Stimulated activated CD4-positive, alpha-beta T cell treated with anti-CD3 and anti-CD28 coated beads, Interleukin-1b, Interleukin-23, amount 100 ng/mL, for 4 hours (primary cell): ENCODE measurements around the gene MNAT1.
"Not testable (repeated sequence)": the region's sequence is repeated elsewhere in the genome, so short reads cannot be mapped to it uniquely, and the experiment has no call there.

Experiments used
- DNase-seq, 2 donors: peaks; one replicate each; pipeline ENCODE4 v3.0.0-alpha.2; 2020; ENCODE audit warnings: low read depth in 2 of 2

Gene MNAT1

GRCh38 chr14:60882219-60882618 is 147.7 kb downstream of the MNAT1 start:
- no peak for DNase-seq

DNA sequence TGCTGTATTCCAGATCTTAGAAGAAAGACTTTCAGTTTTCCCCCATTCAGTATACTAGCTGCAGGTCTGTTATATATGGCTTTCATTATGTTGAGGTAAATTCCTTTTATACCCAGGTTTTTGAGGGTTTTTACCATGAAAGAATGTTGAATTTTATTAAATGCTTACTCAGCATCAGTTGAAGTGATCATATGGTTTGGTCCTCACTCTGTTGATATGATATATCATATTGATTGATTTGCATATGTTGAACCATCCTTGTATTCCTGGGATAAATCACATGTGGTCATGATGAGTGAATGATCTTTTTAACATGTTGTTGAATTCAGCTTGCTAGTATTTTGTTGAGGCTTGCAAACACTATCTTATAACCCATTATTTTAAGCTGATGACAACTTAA is 149.6 kb downstream of the MNAT1 start:
- no peak for DNase-seq

DNA sequence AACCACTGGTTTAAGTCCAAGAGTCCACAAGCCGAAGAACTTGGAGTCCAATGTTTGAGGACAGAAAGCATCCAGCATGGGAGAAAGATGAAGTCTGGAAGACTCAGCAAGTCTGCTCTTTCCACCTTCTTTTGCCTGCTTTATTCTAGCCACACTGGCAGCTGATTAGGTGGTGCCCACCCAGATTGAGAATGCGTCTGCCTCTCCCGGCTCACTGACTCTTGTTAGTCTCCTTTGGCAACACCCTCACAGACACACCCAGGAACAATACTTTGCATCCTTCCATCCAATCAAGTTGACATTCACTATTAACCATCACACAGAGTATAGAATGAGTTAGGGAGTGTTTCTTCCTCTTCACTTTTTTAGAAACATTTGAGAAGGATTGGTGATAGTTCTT is 156.1 kb downstream of the MNAT1 start:
- not testable (repeated sequence) for DNase-seq

DNA sequence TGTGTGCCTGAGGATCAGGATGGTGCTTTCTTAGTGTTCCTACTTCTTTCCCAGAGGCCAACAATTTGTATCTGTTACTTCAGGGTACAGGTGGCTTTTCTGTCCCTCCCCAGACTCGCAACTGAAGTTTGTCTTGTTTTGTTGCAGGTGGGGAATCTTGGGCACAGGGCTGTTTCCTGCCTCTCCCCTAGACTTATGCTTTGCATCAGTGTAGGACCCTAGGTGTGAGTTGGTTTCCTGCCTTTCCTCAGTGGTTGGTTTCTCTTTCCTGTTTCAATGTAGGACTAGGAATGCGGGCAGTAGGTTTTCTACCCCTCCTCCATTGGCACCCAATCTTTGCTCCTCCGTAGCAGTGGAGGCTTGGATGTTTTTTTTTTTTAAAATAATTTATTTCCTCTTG is 159.3 kb downstream of the MNAT1 start:
- no peak for DNase-seq

- DNase-seq: no peak
These were observed 169.8 kb downstream of the MNAT1 start for GRCh38 chr14:60904381-60904780.

GRCh38 chr14:60905923-60906322 is 171.4 kb downstream of the MNAT1 start:
- no peak for DNase-seq

DNA sequence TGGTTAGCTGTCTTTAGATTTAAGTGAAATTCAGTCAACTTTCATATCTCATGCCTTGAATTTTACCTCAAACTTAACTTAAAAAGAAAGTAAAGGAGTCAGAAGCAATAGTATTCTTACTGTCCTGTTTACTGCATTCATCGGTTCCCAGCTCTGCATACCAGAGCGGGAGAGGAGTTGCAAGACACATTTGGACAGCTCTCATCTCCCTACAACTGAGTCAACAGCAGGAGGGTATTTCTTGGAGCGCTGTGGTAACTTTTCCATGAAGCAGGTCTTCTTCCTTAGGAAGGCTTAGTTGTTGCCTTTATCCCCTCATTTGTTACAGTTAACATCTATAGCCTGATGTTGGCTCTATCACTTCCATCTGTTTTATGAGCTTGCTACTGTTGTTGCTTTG is 181.2 kb downstream of the MNAT1 start:
- no peak for DNase-seq

DNA sequence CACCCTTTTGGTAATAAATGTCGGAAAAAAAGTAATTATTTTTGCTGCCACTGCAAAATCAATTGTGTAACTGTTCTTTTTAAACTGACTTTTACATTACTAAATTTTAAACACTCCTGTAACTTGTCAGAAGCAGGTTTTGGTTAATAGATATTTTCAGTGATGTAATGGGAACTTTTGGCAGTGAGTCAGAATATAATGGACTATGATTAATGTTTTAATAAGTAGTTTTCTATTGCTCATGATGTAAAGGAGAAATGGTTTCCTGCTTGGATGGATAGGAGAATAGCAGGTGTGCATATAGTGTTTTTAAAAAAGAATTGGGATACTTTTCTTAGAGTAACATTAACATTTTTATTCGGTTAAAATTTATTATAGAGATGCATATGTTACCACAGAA is 187.5 kb downstream of the MNAT1 start:
- DNase-seq: no peak

DNA sequence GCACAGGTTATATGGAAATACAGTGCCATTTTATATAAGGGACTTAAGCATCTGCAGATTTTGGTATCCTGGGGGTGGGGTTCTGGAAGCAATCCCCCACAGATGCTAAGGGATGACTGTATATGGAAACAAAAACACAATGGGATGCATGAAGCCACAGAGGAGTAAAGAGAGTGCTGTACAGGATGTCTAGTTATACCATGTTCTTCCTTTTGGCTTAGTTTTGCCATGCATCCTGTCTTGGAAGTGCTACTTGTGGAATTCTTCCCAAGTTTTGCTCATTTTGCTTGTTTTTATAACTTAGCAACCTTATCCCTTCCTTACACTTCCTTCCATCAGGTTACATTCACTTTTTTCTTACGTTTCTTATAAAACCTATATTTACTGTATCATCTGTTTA is 190.7 kb downstream of the MNAT1 start:
- no peak for DNase-seq

DNA sequence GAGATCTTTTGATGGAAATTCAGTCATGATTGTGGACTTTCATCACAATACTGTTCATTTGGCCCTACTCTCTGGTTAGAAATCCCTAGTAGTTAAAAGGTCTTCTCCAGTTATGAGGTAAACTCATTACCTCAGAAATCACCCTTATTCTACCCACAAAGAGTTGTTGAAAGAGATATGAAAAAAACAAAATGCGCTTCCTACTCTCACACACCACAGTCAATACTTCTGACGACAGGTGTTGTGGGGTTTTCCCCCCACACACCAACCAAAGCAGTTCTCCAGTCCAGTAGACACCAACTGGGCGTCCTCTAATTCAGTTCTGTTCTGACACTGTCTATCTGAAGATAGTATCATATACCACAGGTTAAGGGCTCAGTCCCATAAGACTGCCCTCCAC is 191.4 kb downstream of the MNAT1 start:
- no peak for DNase-seq

DNA sequence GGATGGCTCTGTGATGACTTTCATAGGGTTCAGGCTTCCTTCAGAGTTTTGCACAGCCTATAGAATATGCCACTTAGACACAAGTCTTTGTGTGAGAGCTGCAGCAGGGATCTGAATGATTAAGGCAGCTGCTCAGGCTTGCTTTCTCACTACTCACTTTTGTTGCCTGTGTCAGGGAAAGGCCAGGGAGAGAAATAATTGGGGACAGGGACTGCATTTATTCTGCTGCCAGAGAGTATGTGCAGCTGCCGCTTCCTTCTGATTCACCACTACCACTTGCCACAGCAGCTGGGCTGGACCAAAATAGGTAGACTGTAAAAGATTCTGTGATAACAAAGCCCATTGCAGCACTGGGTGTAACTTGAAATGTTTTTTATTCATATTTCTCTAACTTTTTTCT is 196.7 kb downstream of the MNAT1 start:
- DNase-seq: no peak

- no peak for DNase-seq
These were observed 199.5 kb downstream of the MNAT1 start for GRCh38 chr14:60933920-60934655.

DNA sequence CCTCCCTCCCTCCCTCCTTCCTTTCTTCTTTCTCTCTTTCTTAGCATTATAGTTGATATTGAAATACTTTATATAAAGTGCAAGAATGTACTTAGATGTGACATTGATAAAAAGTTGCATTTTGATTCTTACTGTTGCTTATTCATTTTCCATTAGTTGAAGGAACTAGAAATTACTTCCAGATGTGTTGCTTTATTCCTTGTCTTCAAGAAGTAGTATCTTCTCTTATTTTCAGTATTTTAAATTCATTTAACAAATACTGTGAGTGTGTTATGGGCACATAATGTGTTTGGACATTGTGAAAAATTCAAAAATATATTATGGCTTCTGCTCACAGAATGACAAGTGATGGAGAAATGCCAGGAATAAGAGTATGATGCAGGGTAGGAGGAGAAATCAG is 200.8 kb downstream of the MNAT1 start:
- DNase-seq: no peak

- DNase-seq: no peak
These were observed 209.1 kb downstream of the MNAT1 start for GRCh38 chr14:60943637-60944032.

GRCh38 chr14:60944204-60944603 is 209.6 kb downstream of the MNAT1 start:
- no peak for DNase-seq

GRCh38 chr14:60945984-60946383 is 211.4 kb downstream of the MNAT1 start:
- no peak for DNase-seq

- DNase-seq: no peak
These were observed 212.2 kb downstream of the MNAT1 start for GRCh38 chr14:60946773-60947172.

DNA sequence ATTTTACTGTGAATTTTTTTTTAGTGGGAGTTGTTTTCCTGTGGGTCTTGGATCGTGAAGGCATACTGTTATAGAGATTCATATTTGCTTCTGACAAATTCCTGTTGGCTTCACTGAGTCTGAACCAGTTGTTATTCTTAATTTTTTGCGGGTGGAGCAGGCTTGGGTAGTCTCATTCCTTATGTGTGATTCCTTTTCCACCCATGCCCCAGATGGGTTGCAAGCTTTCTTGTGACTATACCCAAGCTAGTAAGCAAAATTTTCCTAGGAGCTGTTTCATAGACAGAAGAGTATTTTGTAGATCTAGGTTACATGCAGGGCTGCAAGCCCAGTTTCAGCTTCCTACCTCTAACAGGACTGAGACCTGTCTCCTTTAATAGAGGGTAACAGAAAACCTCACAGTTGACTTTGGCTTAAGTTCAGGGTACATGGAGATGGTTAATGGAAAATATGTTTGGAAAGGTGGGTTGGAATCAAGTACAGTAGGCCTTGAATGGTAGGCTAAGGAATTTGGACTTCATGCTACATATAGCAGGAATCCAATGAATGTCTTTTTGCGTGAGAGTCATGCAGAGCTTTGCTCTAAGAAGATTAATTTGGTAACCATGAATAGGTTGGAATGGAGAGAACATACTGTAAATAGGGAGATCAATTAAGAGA is 217.3 kb downstream of the MNAT1 start:
- no peak for DNase-seq

DNA sequence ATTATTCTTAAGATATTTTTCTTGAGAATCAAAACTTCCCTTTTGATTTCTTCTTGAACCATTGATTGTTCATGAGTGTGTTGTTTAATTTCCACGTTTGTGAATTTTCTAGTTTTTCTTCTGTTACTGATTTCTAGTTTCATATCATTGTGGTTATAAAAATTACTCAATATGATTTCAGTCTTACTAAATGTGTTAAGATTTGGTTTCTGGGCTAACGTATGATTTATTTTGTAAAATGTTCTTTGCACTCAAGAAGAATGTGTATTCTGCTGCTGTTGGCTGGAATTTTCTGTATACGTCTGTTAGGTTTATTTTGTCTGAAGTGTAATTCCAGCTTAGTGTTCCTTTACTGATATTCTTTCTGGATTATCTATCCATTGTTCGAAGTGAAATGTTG is 221.6 kb downstream of the MNAT1 start:
- DNase-seq: no peak

- DNase-seq: no peak
These were observed 222.1 kb downstream of the MNAT1 start for GRCh38 chr14:60956632-60957031.

DNA sequence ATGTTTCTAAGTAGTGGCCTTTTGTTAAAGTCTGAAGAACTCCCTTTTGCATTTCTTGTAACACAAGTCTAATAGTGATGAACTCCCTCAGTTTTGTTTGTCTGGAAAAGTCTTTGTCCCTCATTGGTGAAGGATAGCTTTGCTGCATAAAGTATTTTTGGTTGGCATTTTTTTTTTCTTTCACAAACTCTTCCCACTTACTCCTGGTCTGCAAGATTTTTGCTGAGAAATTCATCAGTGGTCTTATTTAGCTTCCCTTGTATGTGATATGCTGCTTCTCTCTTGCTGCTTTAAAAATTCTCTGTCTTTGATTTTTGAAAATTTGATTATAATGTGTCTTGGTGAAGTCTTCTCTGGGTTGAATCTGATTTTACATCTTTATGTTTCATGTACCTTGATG is 223.6 kb downstream of the MNAT1 start:
- DNase-seq: no peak

DNA sequence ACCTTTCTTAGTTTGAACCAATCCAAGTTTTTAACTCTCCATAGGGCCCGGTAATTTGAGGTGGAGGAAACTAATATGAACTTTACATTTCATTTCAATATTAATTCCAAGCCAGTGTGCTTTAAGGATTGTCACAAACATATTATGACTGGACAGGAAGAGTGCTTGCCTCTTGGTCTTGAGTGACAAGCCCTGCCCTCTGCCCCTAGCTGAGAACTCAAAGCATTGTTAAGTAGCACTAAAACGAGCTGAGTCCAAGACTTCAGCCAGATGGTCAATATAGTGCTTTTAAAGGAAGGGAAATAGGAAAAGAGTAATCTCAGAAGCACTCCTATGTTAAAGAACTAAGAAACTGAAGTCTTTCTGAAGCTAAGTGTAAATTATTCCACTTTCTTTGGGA is 229.2 kb downstream of the MNAT1 start:
- no peak for DNase-seq

- DNase-seq: no peak
These were observed 230.3 kb downstream of the MNAT1 start for GRCh38 chr14:60964904-60965303.

DNA sequence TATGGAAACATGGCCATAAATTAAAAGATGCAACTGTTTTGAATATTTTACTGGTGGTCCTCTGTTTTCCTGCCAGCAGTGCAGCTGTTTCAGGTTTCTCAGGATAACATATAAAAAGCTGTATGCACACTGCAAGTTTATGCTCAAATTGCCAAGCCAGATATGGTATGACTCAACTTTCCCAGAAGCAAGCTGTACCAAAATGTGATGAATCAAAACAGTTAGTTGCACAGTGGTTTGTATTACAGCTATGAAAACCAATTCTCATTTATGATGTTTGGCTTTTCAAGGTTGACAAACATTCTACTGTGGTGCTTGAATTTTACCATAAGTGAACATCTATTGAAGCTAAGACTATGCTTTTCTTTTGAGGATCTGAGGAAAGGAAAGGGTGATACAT is 230.8 kb downstream of the MNAT1 start:
- no peak for DNase-seq
